ENCODE measurements around the gene SLFN14. TPM values are rescaled to one million over a fixed set of nuclear protein-coding genes. Genes with fewer than 3 reads are reported as not detected.
A peak's percentile ranks its signal among the peaks of the same experiment; 100 is the strongest.

SLFN14 gene
- total RNA-seq, 1 experiment from 2014 or later: not detected

GRCh38 chr17:35588196-35588920 lies 27.7 kb upstream of the SLFN14 start:
- H3K9ac ChIP-seq (ENCODE audit: low read length): peak overlapping the region; percentile 96
- peak; percentile 85 for ATAC-seq
- intact Hi-C loops (cut with micrococcal nuclease): no loop called here
- H3K9me2 ChIP-seq (replicated peaks; ENCODE audit: low read length): no peaks in the 10 kb centered on the region
- POLR2A ChIA-PET (ENCODE audit: unreplicated experiment): interaction anchor here (1.0 kb wide), 1 partner anchor 10 kb away, joined by 3 read pairs; the partner anchor contains the start of gene PEX12
- CTCF ChIA-PET: no interaction called here
- peaks cover 21% of the 10 kb centered on the region for H4K20me1 ChIP-seq (ENCODE audit: low read length)
- peaks cover 5% of the 10 kb centered on the region for H3F3A ChIP-seq (ENCODE audit: low read length, unreplicated experiment)
- H3K36me3 ChIP-seq (ENCODE audit: low read depth, low read length): peaks cover under 1% of the 10 kb centered on the region; the same call in 1 of the 2 replicates
- peak overlapping the region; percentile 97 for H3K4me3 ChIP-seq (ENCODE audit: low read length)
- H2AFZ ChIP-seq (ENCODE audit: low read length): no peak overlapping the region
- TSS peak; percentile 53 for BruUV-seq (replicated peaks)
- peaks cover 25% of the 10 kb centered on the region for H3K4me1 ChIP-seq (ENCODE audit: insufficient read depth, low read length)
- H3K9me3 ChIP-seq (ENCODE audit: low read length): no peaks in the 10 kb centered on the region
- DNase-seq: peak; percentile 93
- TF ChIP-seq EZH2 (IDR thresholded peaks at IDR 0.05; ENCODE audit: low read length, unreplicated experiment) (no peak), CTCF (conservative IDR thresholded peaks at IDR 0.05; ENCODE audit: low read depth, low read length) (no peak), EZH2phosphoT487 (IDR thresholded peaks at IDR 0.05; ENCODE audit: borderline replicate concordance, low read length) (no peak)
- H3K27ac ChIP-seq (ENCODE audit: low read length): peak overlapping the region; percentile 86
- H3K27me3 ChIP-seq (ENCODE audit: low read length): no peaks in the 10 kb centered on the region
- peak overlapping the region; percentile 90 for H3K4me2 ChIP-seq (ENCODE audit: low read length)
- H3K79me2 ChIP-seq (ENCODE audit: low read length): peaks cover 61% of the 10 kb centered on the region

GRCh38 chr17:35587074-35587961 lies 26.7 kb upstream of the SLFN14 start, which contains the start of gene AP2B1:
Gene AP2B1, plus strand, starts transcription at chr17:35587322. Its CDS starts 6,709 bp downstream, at chr17:35594031.
- Histone ChIP-seq H3K4me3 (ENCODE audit: low read length) (peak within 1 kb of the TSS; percentile 97), H3K79me2 (ENCODE audit: low read length) (peaks cover 51% of the 10 kb centered on the region), H3K27ac (ENCODE audit: low read length) (peak within 1 kb of the TSS; percentile 86), H3K4me1 (ENCODE audit: insufficient read depth, low read length) (peaks cover 25% of the 10 kb centered on the region), H2AFZ (ENCODE audit: low read length) (peak within 1 kb of the TSS; percentile 90), H3K36me3 (ENCODE audit: low read depth, low read length) (no peaks in the 10 kb centered on the region; the same call in 1 of the 2 replicates), H3K9me3 (ENCODE audit: low read length) (no peaks in the 10 kb centered on the region), H3K4me2 (ENCODE audit: low read length) (peak within 1 kb of the TSS; percentile 90), H3K9me2 (replicated peaks; ENCODE audit: low read length) (no peaks in the 10 kb centered on the region), H3K27me3 (ENCODE audit: low read length) (no peaks in the 10 kb centered on the region), H4K20me1 (ENCODE audit: low read length) (peaks cover 21% of the 10 kb centered on the region), H3K9ac (ENCODE audit: low read length) (peak within 1 kb of the TSS; percentile 96), H3F3A (ENCODE audit: low read length, unreplicated experiment) (peaks cover 5% of the 10 kb centered on the region)
- TSS peak; percentile 80 for BruUV-seq (replicated peaks)
- ATAC-seq: peak; percentile 72
- peak; percentile 91 for DNase-seq
- POLR2A ChIA-PET (ENCODE audit: unreplicated experiment): interaction anchor here (0.7 kb wide), 1 partner anchor 31 kb away, joined by 3 read pairs; no protein-coding TSS in a partner anchor
- CTCF ChIA-PET: no interaction called here
- intact Hi-C loops (cut with micrococcal nuclease): no loop called here
- TF ChIP-seq CTCF (conservative IDR thresholded peaks at IDR 0.05; ENCODE audit: low read depth, low read length) (no peak), EZH2 (IDR thresholded peaks at IDR 0.05; ENCODE audit: low read length, unreplicated experiment) (no peak)

All from PC-3 (cell line).